ENCODE measurements around the gene NEB. TPM values are rescaled to one million over a fixed set of nuclear protein-coding genes. Genes with fewer than 3 reads are reported as not detected.

NEB gene
- total and polyA plus RNA-seq, 2 of the 4 experiments (the other 2 are of a cell fraction): under 0.01 TPM; not detected in 1

- Histone ChIP-seq H3K14ac (replicated peaks; ENCODE audit: low read depth, low read length) (no peak overlapping the region), H3K4me2 (ENCODE audit: low read depth, low read length) (no peak overlapping the region), H2BK15ac (ENCODE audit: low read depth, low read length) (no peak overlapping the region), H3K27ac (ENCODE audit: insufficient read depth, low read length) (no peak overlapping the region), H2BK120ac (ENCODE audit: low read depth, low read length) (no peak overlapping the region), H2BK20ac (ENCODE audit: low read depth, low read length) (no peak overlapping the region), H2AK5ac (ENCODE audit: low read depth, low read length) (no peak overlapping the region), H3K4me1 (ENCODE audit: control insufficient read depth, insufficient read depth, low read length) (no peaks in the 10 kb centered on the region), H4K8ac (ENCODE audit: low read depth in 2 of 2, low read length in 2 of 2) (no peak overlapping the region), H2AK9ac (replicated peaks; ENCODE audit: low read depth, low read length, poor library complexity) (no peak overlapping the region), H4K20me1 (ENCODE audit: insufficient read depth, low read length) (no peaks in the 10 kb centered on the region), H3K4me3 (ENCODE audit: insufficient read depth, low read depth, low read length) (no peak overlapping the region), H4K91ac (ENCODE audit: insufficient read depth, low read depth, low read length) (no peak overlapping the region), H3K23ac (ENCODE audit: low read depth, low read length) (no peak overlapping the region), H3K9ac (ENCODE audit: low read depth, low read length) (no peak overlapping the region), H2BK5ac (ENCODE audit: low read depth, low read length, poor library complexity, severe bottlenecking) (no peak overlapping the region), H3K56ac (ENCODE audit: extremely low read depth, insufficient read depth, low read length) (no peak overlapping the region), H3K36me3 (ENCODE audit: control insufficient read depth, insufficient read depth, low read length) (no peaks in the 10 kb centered on the region), H3K79me1 (ENCODE audit: low read depth in 1 of 2, low read length in 2 of 2) (no peaks in the 10 kb centered on the region), H4K5ac (ENCODE audit: low read depth, low read length) (no peak overlapping the region), H3K9me3 (ENCODE audit: control insufficient read depth, insufficient read depth, low read length) (no peaks in the 10 kb centered on the region), H3K4ac (ENCODE audit: low read depth, low read length) (no peak overlapping the region), H2AFZ (replicated peaks; ENCODE audit: low read length, poor library complexity) (no peak overlapping the region), H3K9me1 (ENCODE audit: insufficient read depth, low read length) (no peaks in the 10 kb centered on the region; the same call in 1 of the 2 replicates), H3K27me3 (ENCODE audit: control insufficient read depth, insufficient read depth, low read length) (no peaks in the 10 kb centered on the region; the same call in 1 of the 2 replicates), H3K18ac (ENCODE audit: low read depth, low read length) (no peak overlapping the region)
- in situ Hi-C loops (cut with MboI; ENCODE audit: low sequenced_read_pairs) (no loop called here), dilution Hi-C loops (cut with HindIII; ENCODE audit: low sequenced_read_pairs, unreplicated experiment) (no loop called here), intact Hi-C loops (cut with micrococcal nuclease) (no loop called here)
- ChIA-PET POLR2A (ENCODE audit: unreplicated experiment) (no interaction called here), CTCF (no interaction called here)
- BruUV-seq (replicated peaks): no TSS peak
- WGBS, 2 experiments (ENCODE audit: extremely low coverage in 2 of 2, insufficient read length in 1 of 2): 0% methylated on average over 1 of the region's 6 CpGs; no CpG with 5 or more reads in 1 of the 2 experiments
- no peak for DNase-seq
- no peak for ATAC-seq (ENCODE audit: low read depth)
- TF ChIP-seq POLR2A (IDR thresholded peaks at IDR 0.05; ENCODE audit: low read depth, low read length) (no peak), NFE2L2 (IDR thresholded peaks at IDR 0.05; ENCODE audit: low read depth, low read length) (no peak), CTCF (conservative IDR thresholded peaks at IDR 0.05; ENCODE audit: low read depth, low read length) (no peak), CEBPB (IDR thresholded peaks at IDR 0.05; ENCODE audit: low read depth, low read length) (no peak), BHLHE40 (IDR thresholded peaks at IDR 0.05; ENCODE audit: low read depth, low read length) (no peak), SMC3 (IDR thresholded peaks at IDR 0.05; ENCODE audit: low read depth, low read length) (no peak), MAFK (IDR thresholded peaks at IDR 0.05; ENCODE audit: low read depth, low read length) (no peak), MXI1 (IDR thresholded peaks at IDR 0.05; ENCODE audit: borderline replicate concordance, low read depth, low read length) (no peak), RAD21 (IDR thresholded peaks at IDR 0.05; ENCODE audit: low read length) (no peak), RCOR1 (IDR thresholded peaks at IDR 0.05; ENCODE audit: insufficient replicate concordance, low read length) (no peak), FOS (IDR thresholded peaks at IDR 0.05; ENCODE audit: low read depth, low read length) (no peak)
- TF ChIP-seq, protein P1, sequence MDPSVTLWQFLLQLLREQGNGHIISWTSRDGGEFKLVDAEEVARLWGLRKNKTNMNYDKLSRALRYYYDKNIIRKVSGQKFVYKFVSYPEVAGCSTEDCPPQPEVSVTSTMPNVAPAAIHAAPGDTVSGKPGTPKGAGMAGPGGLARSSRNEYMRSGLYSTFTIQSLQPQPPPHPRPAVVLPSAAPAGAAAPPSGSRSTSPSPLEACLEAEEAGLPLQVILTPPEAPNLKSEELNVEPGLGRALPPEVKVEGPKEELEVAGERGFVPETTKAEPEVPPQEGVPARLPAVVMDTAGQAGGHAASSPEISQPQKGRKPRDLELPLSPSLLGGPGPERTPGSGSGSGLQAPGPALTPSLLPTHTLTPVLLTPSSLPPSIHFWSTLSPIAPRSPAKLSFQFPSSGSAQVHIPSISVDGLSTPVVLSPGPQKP (IDR thresholded peaks at IDR 0.05; ENCODE audit: borderline replicate concordance, low read depth, low read length): no peak
Measured at GRCh38 chr2:151669585-151670081, 64.6 kb downstream of the NEB start.

Data from IMR-90 (cell line).